GM12873 (cell line): ENCODE results near the gene SPECC1L.

Experiments used
- CTCF ChIP-seq: IDR thresholded peaks from 2 replicates; pipeline ENCODE4 v1.5.1; 2012; ENCODE audit warnings: low read depth, mild to moderate bottlenecking, moderate library complexity, low read length, control low read depth; ENCODE audit not compliant: insufficient read depth; ENCODE audit errors: missing control alignments

Gene SPECC1L

GRCh38 chr22:24304062-24304675 lies 33.5 kb downstream of the SPECC1L start:
- no peak for TF ChIP-seq CTCF

GRCh38 chr22:24305260-24305692 lies 34.6 kb downstream of the SPECC1L start:
- TF ChIP-seq CTCF: no peak

GRCh38 chr22:24310969-24311368 lies 40.3 kb downstream of the SPECC1L start:
- TF ChIP-seq CTCF: no peak

GRCh38 chr22:24315367-24315966 lies 44.8 kb downstream of the SPECC1L start:
- TF ChIP-seq CTCF: no peak

- TF ChIP-seq CTCF: no peak
Measured at GRCh38 chr22:24319451-24319850, 48.8 kb downstream of the SPECC1L start.

- TF ChIP-seq CTCF: no peak
Measured at GRCh38 chr22:24321999-24322398, 51.4 kb downstream of the SPECC1L start.

GRCh38 chr22:24322522-24322921 lies 51.9 kb downstream of the SPECC1L start:
- no peak for TF ChIP-seq CTCF

GRCh38 chr22:24323233-24323632 lies 52.6 kb downstream of the SPECC1L start:
- no peak for TF ChIP-seq CTCF
